Stimulated activated CD4-positive, alpha-beta T cell treated with anti-CD3 and anti-CD28 coated beads, Interleukin-15, amount 100 ng/mL, for 48 hours (primary cell): ENCODE data around the gene MFSD6.
"Not testable (repeated sequence)": the region's sequence is repeated elsewhere in the genome, so short reads cannot be mapped to it uniquely, and the experiment has no call there.

Experiments used
- DNase-seq, 2 donors: peaks; one replicate each; pipeline ENCODE4 v3.0.0-alpha.2; 2020; ENCODE audit warnings: low read depth in 2 of 2

The MFSD6 gene

GRCh38 chr2:190466819-190467446, 58.8 kb downstream of the MFSD6 start:
- no peak for DNase-seq

- DNase-seq: no peak
These were observed 59.5 kb downstream of the MFSD6 start for GRCh38 chr2:190467575-190468083.

DNA sequence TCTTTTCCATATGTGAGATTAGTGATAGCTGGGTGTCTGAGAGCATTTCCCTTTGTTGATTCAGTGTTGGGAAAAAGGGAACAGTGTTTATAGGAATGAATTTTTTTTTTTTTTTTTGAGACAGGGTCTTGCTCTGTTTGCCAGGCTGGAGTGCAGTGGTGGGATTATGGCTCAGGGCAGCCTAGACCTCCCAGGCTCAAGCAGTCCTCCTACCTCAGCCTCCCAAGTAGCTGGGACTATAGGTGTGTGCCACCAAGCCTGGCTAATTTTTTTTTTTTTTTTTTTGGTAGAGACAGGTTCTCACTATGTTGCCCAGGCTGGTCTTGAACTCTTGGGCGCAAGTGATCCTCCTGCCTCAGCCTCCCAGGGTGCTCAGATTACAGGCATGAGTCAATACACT, 60.2 kb downstream of the MFSD6 start:
- not testable (repeated sequence) for DNase-seq

DNA sequence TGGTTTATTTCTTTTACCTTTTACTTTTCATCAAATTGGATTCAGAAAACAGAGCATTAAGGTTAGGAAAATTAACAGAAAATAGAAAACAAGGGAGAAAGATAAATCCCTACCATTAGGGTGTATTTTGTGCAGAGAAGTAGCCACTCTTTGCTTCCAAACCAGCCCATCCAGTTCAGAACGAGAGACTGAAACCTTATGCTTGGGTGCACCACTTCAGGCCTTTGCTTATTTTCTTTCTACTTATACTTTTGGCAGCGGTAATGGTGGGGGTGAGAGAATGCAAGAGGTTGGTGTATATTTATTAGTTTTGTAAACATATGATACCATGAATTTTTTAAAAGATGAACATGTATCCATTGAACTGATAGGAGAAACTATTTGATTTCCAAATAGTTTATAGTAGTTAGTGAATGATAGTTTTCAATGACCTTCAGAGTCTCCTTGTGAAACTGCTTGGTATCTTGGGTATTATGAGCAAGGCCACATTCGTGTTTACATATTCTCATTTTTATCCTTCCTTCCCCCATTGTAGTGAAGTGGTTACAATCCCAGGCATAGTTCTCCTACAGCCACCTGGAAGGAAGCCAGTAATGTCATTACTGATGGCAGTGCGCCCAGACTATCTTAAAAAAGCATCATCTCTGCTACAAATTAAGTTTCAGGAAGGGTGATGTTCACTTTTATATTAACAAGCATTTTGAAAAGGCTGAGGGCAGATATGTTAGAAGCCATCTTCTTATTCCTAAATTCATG, 60.8 kb downstream of the MFSD6 start:
- DNase-seq: no peak

DNA sequence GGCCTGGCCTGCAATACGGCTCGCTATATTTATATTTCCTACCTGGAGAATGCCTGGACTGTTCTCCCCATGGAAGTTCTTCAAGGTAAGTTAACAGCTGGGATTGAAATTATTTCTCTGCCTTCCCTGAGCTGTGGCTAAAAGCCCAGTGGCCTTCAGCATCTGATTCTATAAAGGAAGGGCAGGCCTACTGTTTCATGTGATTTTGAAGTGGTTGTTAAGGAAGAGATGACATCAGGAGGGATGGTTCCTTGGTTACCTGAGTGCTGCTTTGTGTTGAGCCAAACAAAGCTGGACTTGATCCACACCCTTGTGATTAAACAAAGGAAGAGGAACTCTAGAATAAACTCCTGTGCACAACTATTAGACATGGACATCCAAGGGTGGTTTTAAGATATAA, 61.6 kb downstream of the MFSD6 start:
- no peak for DNase-seq

- DNase-seq: no peak
These were observed 62.2 kb downstream of the MFSD6 start for GRCh38 chr2:190470256-190470826.

DNA sequence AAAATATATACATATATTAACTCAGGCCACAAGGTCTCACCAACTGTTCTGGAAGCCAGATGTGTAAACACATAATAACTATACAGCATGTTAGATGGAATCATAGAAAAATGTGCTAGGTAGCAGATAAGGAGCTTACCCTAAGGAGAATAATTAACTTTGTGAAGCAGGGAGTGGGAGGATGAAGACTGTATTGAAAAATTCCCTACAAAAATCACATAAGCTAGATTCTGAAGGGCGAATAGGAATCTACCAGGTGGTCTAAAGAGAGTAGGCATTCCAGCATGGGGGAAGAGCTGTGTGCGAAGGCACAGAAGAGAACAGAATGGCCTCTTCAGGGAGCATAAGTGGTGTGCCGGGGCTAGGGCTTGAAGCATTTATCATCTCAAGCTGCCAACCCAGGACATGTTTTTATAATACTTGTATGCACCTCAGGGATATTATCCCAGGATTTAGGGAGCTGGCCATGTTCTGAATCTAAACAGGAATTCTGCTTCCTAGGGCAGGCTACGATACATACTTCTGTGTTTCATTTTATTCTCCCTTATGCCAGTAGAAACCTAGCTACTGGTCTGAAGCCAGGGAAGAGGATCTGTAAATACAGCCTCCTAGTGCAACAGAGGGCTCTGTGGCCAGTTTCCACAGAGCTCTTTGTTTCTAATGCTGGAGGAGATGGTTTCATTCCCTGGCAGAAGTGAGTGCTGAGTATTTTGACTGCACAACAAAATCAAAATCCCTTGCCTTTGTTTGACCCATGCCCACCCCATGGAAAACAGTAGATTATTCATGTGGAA, 69.7 kb downstream of the MFSD6 start:
- no peak for DNase-seq

DNA sequence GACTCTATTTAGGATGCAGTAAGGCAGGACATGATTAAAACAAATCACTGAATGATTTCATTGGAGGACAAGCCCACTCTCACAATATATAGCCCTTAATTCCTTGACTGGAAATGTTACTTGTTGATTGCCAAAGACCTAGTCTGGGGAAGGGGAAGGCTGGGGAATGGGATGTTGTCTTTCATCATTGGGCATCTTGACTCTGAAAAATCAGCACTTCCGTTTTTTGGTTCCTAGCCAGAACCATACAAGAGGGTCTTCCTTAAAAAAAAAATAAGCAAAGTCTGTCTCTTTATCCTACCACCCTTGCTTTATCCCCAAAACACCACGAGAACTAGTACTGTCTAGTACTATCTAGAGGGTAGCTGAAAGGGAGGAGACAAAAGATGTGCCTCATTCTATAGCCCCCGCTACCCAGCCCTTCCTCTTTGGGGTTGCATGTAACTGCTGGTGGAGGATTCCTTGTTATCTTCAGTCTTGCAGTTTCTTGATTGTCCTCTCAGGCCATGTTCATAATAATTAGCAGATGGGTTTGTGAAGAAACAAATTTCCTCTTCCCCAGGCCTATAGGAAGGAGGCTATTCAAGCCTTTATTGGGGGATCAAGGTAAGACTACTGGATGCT, 70.5 kb downstream of the MFSD6 start:
- no peak for DNase-seq

DNA sequence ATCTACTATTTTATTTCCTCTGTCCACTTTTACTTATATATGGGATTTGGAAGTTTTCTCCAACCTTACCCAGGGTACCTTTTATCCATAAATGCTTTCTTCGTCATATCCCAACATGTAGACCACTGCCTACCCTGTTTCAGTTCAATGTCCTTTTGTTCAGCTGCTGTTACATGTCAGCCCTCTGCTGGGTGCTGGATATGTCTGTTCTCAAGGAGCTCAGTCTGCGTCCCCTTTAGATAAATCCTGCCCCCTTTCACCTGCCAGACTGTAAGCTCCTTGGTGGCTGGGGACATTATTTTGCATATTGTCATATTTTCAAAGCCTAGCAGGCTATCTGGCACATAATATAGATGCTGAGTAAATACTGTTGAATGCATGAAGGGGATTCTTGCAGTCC, 73.2 kb downstream of the MFSD6 start:
- no peak for DNase-seq

GRCh38 chr2:190482451-190482850, 74.3 kb downstream of the MFSD6 start:
- no peak for DNase-seq

DNA sequence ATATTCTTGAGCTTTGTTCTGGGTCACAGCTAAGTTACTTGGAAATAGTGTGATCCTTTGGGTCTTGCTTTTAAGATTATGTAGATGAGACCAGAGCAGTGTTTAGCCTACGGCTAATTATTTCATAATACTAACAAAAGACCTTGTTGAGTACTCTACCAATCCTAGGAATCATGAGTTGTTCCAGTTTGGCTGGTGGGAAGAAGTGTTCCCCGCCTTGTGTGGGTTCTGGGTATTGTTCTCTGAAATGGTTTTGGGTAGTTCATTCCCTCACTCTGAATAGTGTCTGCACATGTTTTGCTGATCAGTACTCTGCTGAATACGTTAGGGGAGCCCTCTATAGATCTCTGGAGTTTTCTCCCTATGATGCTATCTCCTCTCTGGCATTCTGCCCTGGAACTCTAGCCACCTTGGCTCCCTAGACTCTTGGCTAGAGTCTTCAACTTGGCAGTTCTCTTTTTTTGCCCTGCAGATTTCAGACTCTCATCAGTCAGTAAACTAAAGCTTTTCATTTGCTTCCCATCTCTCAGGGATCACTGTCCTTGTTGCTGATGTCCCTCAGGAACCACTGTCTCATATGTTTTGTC, 78.0 kb downstream of the MFSD6 start:
- no peak for DNase-seq

GRCh38 chr2:190488516-190489233, 80.5 kb downstream of the MFSD6 start:
- DNase-seq: no peak

- DNase-seq: no peak
These were observed 81.3 kb downstream of the MFSD6 start for GRCh38 chr2:190489475-190489874.

- no peak for DNase-seq
These were observed 82.3 kb downstream of the MFSD6 start for GRCh38 chr2:190490502-190490901.

- DNase-seq: no peak
These were observed 84.9 kb downstream of the MFSD6 start for GRCh38 chr2:190493095-190493494.

GRCh38 chr2:190494600-190495227, 86.6 kb downstream of the MFSD6 start:
- DNase-seq: not testable (repeated sequence)

- DNase-seq: no peak
These were observed 89.3 kb downstream of the MFSD6 start for GRCh38 chr2:190497428-190497827.

- DNase-seq: no peak
These were observed 91.1 kb downstream of the MFSD6 start for GRCh38 chr2:190499273-190499672.

DNA sequence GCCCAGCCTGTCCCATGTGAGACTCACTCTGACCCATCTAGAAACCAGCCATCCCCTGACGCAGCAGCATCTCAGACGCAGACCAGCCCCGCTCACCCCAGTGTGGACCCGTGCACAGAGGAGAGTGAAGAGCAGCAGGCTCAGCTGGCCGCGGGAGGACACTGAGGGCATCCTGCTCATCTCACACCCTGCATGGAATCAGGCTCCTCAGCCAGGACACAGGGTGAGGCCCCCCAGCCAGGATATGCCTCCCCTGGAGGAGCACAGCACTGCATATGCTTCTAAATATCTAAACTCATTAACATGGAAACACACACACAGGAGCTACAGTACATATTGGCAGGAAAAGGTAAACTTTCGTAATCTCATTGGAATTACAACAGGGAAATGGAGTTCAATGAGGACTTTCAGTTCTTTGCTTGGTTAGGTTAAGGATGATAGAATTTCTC, 91.9 kb downstream of the MFSD6 start:
- no peak for DNase-seq

GRCh38 chr2:190501231-190501630, 93.1 kb downstream of the MFSD6 start:
- no peak for DNase-seq
